Measurements from ENCODE around the gene REG3G. TPM values are rescaled to one million over a fixed set of nuclear protein-coding genes. Genes with fewer than 3 reads are reported as not detected.

Gene REG3G
- total RNA-seq, 4 donors from 2014 or later: not detected

- Histone ChIP-seq H3K27me3 (no peaks in the 10 kb centered on the region), H3K36me3 (no peaks in the 10 kb centered on the region), H3K9me3 (peaks cover 0 to 3% (median 0%) of the 10 kb centered on the region in 4 donors), H3K4me1 (no peaks in the 10 kb centered on the region), H3K4me3 (no peak overlapping the region), H3K27ac (replicated peaks in 1 of 4) (no peak overlapping the region)
- intact Hi-C loops (cut with DNase I): no loop called here
- DNase-seq (ENCODE audit: extremely low spot score): no peak
- WGBS: 38% methylated on average over 2 of the region's 2 CpGs
- TF ChIP-seq POLR2A (IDR thresholded peaks at IDR 0.05; ENCODE audit: low read depth): no peak
Measured at GRCh38 chr2:79071078-79071477, 45.6 kb downstream of the REG3G start.

Other genes starting within 250 kb of the REG3G start
- not detected for gene REG1B, start 62.3 kb downstream of the REG3G start, total RNA-seq
- under 1 TPM in 1 of 4 donors, not detected in 3; 0.45 TPM for gene REG1A, start 94.8 kb downstream of the REG3G start, total RNA-seq
- gene REG3A, start 134.1 kb downstream of the REG3G start, total RNA-seq: not detected

Measured in esophagus muscularis mucosa (tissue), 4 donors.